Natural killer cell (primary cell): ENCODE measurements around the gene KDM4C. TPM values are rescaled to one million over a fixed set of nuclear protein-coding genes. Genes with fewer than 3 reads are reported as not detected.

ENCODE experiments used
- ATAC-seq, 3 donors: fragments of 150-1000 bp in 2 of 3; fragments of 200-7000 bp in 1 of 3; cut with Tn5 transposase; 1 replicate in 1 of 3; 2 replicates in 2 of 3; pipeline ENCODE4 v1.10.0; 2021; ENCODE audit warnings: mild to moderate bottlenecking in 2 of 3, moderate library complexity in 2 of 3
- DNase-seq, 2 donors: peaks; one replicate each; pipeline versions ENCODE4 v3.0.0 to v3.0.0-alpha.2; 2013 to 2021; ENCODE audit warnings: mixed read lengths in 1 of 2
- H3K27ac ChIP-seq: one replicate; pipeline ENCODE4 v1.5.1; 2013; ENCODE audit warnings: mild to moderate bottlenecking, low read length
- H3K27me3 ChIP-seq: one replicate; pipeline ENCODE4 v1.6.1; 2013; ENCODE audit warnings: low read length; ENCODE audit not compliant: control insufficient read depth, insufficient read depth
- H3K36me3 ChIP-seq: one replicate; pipeline ENCODE4 v1.6.1; 2013; ENCODE audit warnings: low read length; ENCODE audit not compliant: control insufficient read depth, insufficient read depth
- H3K4me1 ChIP-seq: one replicate; pipeline ENCODE4 v1.6.1; 2013; ENCODE audit warnings: low read length; ENCODE audit not compliant: control insufficient read depth, insufficient read depth
- H3K4me3 ChIP-seq: one replicate; pipeline ENCODE4 v1.5.1; 2013; ENCODE audit warnings: low read length
- H3K9me3 ChIP-seq: one replicate; pipeline ENCODE4 v1.6.1; 2013; ENCODE audit warnings: low read length; ENCODE audit not compliant: control insufficient read depth, insufficient read depth
- H3K27ac Mint-ChIP-seq, 2 donors: one replicate each; pipeline ENCODE4 v1.8.0; 2022; ENCODE audit warnings: mild to moderate bottlenecking in 2 of 2, mixed read lengths in 2 of 2, moderate library complexity in 1 of 2
- H3K27me3 Mint-ChIP-seq, 2 donors: one replicate each; pipeline ENCODE4 v1.8.0; 2022; ENCODE audit warnings: low read depth in 2 of 2, mixed read lengths in 2 of 2
- H3K36me3 Mint-ChIP-seq: one replicate; pipeline ENCODE4 v1.8.0; 2022; ENCODE audit warnings: mixed read lengths
- H3K4me1 Mint-ChIP-seq, 2 donors: one replicate each; pipeline ENCODE4 v1.8.0; 2022; ENCODE audit warnings: mixed read lengths in 2 of 2
- H3K4me3 Mint-ChIP-seq: one replicate; pipeline ENCODE4 v1.8.0; 2022; ENCODE audit warnings: mild to moderate bottlenecking, moderate library complexity, mixed read lengths
- H3K9me3 Mint-ChIP-seq, 2 donors: one replicate each; pipeline ENCODE4 v1.8.0; 2022; ENCODE audit warnings: mixed read lengths in 2 of 2
- WGBS: methylation state at CpG from one replicate; pipeline ENCODE4 v1.1.7; 2013; ENCODE audit warnings: missing lambda C conversion rate; ENCODE audit not compliant: insufficient coverage; 5-methylcytosine and 5-hydroxymethylcytosine counted together
- intact Hi-C: fragments of 100-400 bp; cut with micrococcal nuclease; formaldehyde crosslinking; loops from one replicate; pipeline ENCODE4 v1.14.2; 2022
- total RNA-seq, 4 donors: library from RNA; stranded (reverse); fragments of 120-200 nt in 1 of 4; gene quantifications; one replicate each; pipeline versions ENCODE4 v1.2.3 to v1.2.4, GENCODE V29; 2013 to 2022
- TF ChIP-seq, protein P1 (sequence below): fragments of 200-600 bp; IDR thresholded peaks from one replicate; pipeline ENCODE4 v1.8.0; 2022; ENCODE audit warnings: antibody characterized with exemption

The KDM4C gene
- total RNA-seq, 3 donors from 2014 or later (not counting 1 experiment from before 2014, with no cell fraction given) = 115 to 137 (median 116) TPM

DNA sequence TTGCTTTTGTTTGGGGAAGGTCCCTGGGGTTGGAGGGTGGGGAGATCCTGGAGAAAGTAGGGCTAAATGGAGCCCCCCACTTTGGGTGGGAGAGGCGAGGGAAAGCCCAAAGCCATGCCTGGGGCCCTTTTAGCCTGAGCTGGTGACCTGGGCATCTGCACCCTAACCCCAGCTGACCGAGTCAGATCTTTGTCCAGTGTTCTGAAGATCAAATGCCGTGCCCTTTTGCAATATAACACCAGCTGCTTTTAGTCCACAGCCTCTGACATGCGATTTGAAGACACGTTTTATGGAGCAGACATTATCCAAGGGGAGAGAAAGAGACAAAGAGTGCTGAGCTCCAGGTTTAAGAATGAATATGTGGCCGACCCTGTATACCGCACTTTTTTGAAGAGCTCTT, 416.5 kb downstream of the KDM4C start:
- Histone ChIP-seq H3K4me1 (peaks cover 3% of the 10 kb centered on the region), H3K4me3 (no peak overlapping the region), H3K27ac (no peak overlapping the region), H3K27me3 (no peaks in the 10 kb centered on the region), H3K36me3 (peaks cover 53% of the 10 kb centered on the region), H3K9me3 (no peaks in the 10 kb centered on the region)
- Mint-ChIP-seq H3K27ac (peak overlapping the region; percentile 16 to 25), H3K27me3 (no peaks in the 10 kb centered on the region), H3K4me1 (peaks cover 21 to 32% of the 10 kb centered on the region in 2 donors), H3K4me3 (peak overlapping the region; percentile 26), H3K36me3 (peaks cover 20% of the 10 kb centered on the region), H3K9me3 (no peaks in the 10 kb centered on the region)
- DNase-seq = no peak
- intact Hi-C loops = no loop called here
- TF ChIP-seq, protein P1, sequence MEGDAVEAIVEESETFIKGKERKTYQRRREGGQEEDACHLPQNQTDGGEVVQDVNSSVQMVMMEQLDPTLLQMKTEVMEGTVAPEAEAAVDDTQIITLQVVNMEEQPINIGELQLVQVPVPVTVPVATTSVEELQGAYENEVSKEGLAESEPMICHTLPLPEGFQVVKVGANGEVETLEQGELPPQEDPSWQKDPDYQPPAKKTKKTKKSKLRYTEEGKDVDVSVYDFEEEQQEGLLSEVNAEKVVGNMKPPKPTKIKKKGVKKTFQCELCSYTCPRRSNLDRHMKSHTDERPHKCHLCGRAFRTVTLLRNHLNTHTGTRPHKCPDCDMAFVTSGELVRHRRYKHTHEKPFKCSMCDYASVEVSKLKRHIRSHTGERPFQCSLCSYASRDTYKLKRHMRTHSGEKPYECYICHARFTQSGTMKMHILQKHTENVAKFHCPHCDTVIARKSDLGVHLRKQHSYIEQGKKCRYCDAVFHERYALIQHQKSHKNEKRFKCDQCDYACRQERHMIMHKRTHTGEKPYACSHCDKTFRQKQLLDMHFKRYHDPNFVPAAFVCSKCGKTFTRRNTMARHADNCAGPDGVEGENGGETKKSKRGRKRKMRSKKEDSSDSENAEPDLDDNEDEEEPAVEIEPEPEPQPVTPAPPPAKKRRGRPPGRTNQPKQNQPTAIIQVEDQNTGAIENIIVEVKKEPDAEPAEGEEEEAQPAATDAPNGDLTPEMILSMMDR = no peak
- WGBS = 97% methylated on average over 7 of the region's 7 CpGs
- no peak for ATAC-seq

DNA sequence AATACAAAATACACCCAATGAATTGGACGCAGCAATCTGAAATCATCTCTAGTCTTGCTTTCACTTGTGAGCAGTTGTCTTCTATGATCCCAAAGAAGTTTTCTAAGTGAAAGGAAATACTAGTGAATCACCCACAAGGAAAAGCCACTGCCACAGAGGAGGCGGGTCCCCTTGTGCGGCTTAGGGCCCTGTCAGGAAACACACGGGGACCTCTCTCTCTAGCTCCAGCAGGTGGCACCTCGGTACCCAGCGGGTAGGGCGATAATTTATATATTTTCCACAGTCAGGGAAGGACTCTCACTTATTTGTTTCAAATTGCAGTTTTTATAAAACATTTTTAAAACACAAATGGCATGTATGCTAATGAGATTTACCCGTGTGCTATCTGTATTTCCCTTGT, 417.1 kb downstream of the KDM4C start:
- H3K27ac Mint-ChIP-seq = peak overlapping the region; percentile 16 to 25

DNA sequence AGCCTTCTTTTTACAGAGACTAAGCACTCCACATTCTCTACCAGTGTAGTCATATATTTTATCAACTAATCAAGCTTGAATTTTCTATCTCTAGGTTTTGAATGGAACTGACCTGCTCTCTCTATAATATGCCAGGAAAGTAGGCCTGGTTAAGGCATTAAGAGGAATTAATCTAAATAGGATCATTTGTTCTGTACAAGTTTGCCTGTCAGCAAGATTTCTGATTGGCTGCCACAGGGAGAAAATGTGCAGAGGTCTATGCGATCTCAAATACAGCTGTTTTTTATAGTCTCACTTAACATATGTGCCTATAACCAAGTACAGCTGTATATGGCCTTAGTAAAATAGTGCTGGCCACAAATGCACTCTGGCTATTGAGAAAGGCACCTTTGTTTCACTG, 418.8 kb downstream of the KDM4C start:
- no peak overlapping the region for H3K4me3 Mint-ChIP-seq
- Histone ChIP-seq H3K4me3 (no peak overlapping the region), H3K36me3 (peaks cover 39% of the 10 kb centered on the region), H3K9me3 (no peaks in the 10 kb centered on the region), H3K4me1 (peaks cover 3% of the 10 kb centered on the region), H3K27me3 (no peaks in the 10 kb centered on the region), H3K27ac (no peak overlapping the region)
- intact Hi-C loops = no loop called here
- peaks cover 21 to 32% of the 10 kb centered on the region in 2 donors for H3K4me1 Mint-ChIP-seq
- H3K27ac Mint-ChIP-seq = no peak overlapping the region
- ATAC-seq = no peak
- WGBS = 88% methylated on average over 1 of the region's 1 CpG
- DNase-seq = no peak
- H3K27me3 Mint-ChIP-seq = no peaks in the 10 kb centered on the region
- no peaks in the 10 kb centered on the region for H3K9me3 Mint-ChIP-seq
- H3K36me3 Mint-ChIP-seq = peaks cover 12% of the 10 kb centered on the region
- TF ChIP-seq, protein P1 = no peak

More for the DNA sequence above, 417.1 kb downstream of the KDM4C start:
- Histone ChIP-seq H3K36me3 (peaks cover 49% of the 10 kb centered on the region), H3K27ac (no peak overlapping the region), H3K9me3 (no peaks in the 10 kb centered on the region), H3K4me1 (peaks cover 3% of the 10 kb centered on the region), H3K27me3 (no peaks in the 10 kb centered on the region), H3K4me3 (no peak overlapping the region)
- no peaks in the 10 kb centered on the region for H3K9me3 Mint-ChIP-seq
- DNase-seq (no peak), ATAC-seq (peak in 2 of 3 donors; percentile 29 to 39)
- intact Hi-C loops = no loop called here
- H3K36me3 Mint-ChIP-seq = peaks cover 14% of the 10 kb centered on the region
- TF ChIP-seq, protein P1 = no peak
- H3K4me1 Mint-ChIP-seq = peaks cover 21 to 32% of the 10 kb centered on the region in 2 donors
- peak overlapping the region; percentile 26 for H3K4me3 Mint-ChIP-seq
- no peaks in the 10 kb centered on the region for H3K27me3 Mint-ChIP-seq
- 94% methylated on average over 6 of the region's 8 CpGs for WGBS

DNA sequence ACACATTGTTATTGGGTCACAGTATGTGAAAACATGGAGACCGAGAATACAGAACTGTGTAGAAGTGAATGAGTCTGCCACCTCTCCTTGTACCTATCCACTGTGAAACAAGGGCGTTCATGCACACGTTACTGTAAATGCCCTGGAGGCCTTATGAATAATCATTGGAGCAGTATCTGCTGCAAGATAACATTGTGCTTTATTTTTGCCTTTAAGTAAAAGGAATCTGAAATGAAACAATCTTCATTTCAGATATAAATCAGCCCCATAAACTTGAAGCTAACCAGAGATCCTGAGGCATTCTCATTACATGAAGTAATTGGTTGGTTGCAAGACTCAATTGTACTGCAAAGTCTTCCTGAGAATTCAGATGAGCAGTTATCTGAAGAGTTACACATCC, 419.6 kb downstream of the KDM4C start:
- DNase-seq = no peak
- H3K9me3 Mint-ChIP-seq = no peaks in the 10 kb centered on the region
- H3K4me3 ChIP-seq = no peak overlapping the region
- WGBS = 83% methylated on average over 2 of the region's 3 CpGs
- no peaks in the 10 kb centered on the region for H3K27me3 Mint-ChIP-seq
- peaks cover 14% of the 10 kb centered on the region for H3K36me3 Mint-ChIP-seq
- no peaks in the 10 kb centered on the region for H3K9me3 ChIP-seq
- H3K4me3 Mint-ChIP-seq = no peak overlapping the region
- TF ChIP-seq, protein P1 = no peak
- H3K27ac ChIP-seq = no peak overlapping the region
- H3K4me1 ChIP-seq = peaks cover 3% of the 10 kb centered on the region
- H3K27ac Mint-ChIP-seq = no peak overlapping the region
- H3K36me3 ChIP-seq = peaks cover 38% of the 10 kb centered on the region
- H3K27me3 ChIP-seq = no peaks in the 10 kb centered on the region
- ATAC-seq = no peak
- peaks cover 21 to 32% of the 10 kb centered on the region in 2 donors for H3K4me1 Mint-ChIP-seq
- intact Hi-C loops = no loop called here
